Measurements from ENCODE around the gene DMRT2.

The DMRT2 gene

GRCh38 chr9:1086517-1086916 is 36.4 kb downstream of the DMRT2 start:
- FAIRE-seq (no peak), DNase-seq (ENCODE audit: insufficient read length, low spot score) (no peak)

DNA sequence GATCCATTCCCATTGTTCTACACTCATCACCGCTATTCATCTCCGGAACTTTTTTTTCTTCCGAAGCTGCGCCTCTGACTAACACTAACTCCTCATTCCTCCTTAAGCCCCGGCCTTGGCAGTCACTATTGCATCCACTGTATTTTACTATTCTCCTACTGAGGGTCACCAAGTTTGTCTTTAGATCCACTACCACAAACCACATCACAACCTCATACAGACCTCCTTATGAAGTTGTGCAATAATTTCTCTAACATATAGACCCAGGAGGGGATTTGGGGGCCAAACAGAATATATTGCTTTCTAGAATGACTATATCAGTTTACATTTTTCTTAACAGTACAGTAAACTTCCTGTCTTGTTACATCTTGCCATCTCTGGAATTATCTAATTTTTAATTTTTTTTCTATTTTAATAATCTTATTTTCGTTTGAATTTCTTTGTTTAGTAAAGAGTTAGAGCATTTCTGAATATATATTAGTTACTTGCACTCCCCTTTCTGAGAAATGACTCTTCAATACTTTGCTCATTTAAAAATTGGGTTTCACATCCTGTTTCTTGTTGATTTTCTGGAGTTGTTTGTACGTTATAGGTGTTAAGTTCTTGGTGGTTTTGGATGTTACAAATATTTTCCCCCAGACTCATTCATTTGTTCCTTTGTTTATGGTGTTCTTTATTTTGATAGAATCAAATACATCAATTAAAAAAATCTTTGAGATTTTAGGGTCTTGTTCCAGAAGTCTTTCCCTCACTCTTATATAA is 37.1 kb downstream of the DMRT2 start:
- DNase-seq (ENCODE audit: insufficient read length, low spot score) (no peak), FAIRE-seq (no peak)

DNA sequence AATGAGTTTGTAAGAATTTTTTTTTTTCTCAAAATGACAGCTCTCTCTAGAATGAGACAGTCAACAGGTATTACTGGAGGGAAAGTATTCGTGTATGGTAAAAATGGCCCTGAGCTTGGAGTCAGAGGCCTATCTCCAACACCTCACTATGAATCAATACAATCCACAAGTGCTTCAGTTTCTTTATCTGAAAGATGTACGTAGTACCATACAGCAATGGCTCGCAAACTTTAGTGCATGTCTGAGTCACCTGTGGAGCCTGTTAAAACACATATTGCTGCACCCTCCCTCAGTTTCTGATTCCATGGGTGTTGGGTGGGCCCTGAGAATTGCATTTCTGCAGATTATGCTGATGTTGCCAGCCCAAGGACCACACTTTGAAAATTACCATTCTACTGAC is 44.6 kb downstream of the DMRT2 start:
- no peak for FAIRE-seq
- DNase-seq (ENCODE audit: insufficient read length, low spot score), result no peak

GRCh38 chr9:1096155-1096964 is 46.2 kb downstream of the DMRT2 start:
- FAIRE-seq (no peak), DNase-seq (ENCODE audit: insufficient read length, low spot score) (no peak)

- DNase-seq (ENCODE audit: insufficient read length, low spot score) (no peak), FAIRE-seq (no peak)
Observed at GRCh38 chr9:1098551-1098950, 48.4 kb downstream of the DMRT2 start.

DNA sequence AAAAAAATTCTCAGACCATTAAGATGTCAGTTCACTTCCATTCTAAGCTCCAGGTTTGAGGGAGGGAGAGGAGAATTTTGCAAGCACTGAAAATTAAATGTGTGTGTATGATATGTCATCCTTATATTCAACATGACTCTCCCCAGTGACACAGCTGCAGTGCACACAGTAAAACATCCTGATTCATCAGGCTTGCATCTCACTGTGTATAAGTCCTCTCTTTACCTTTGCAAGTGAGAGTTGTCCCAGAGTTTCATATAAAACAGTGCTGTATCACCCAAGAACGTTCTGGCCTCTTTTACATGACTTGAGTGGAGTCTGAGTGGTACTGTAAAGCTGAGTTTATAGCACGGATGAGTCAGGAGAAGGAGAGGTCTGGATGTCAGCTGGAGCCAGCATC is 50.0 kb downstream of the DMRT2 start:
- FAIRE-seq (no peak), DNase-seq (ENCODE audit: insufficient read length, low spot score) (no peak)

DNA sequence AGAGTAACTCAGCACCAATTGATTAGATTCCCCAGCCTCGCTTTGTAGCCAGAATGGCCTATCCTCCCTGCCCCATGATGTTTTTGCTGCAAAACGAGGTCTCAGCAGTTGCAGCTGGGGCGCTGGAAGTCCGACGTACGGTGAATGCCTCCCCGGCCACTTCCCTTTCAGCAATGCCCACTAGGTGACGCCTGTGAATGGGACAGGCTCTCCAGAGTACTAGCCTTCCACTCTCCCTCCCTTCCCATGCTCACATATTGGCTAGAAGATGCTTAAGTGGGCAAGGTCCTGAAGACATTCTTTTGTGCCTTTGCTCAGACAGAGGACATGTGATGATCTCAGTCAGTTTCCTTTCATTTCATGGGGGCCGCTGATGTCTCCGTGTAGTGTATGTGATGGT is 50.8 kb downstream of the DMRT2 start:
- no peak for FAIRE-seq

GRCh38 chr9:1101846-1102641 is 51.9 kb downstream of the DMRT2 start:
- FAIRE-seq (no peak), DNase-seq (ENCODE audit: insufficient read length, low spot score) (no peak)

More for the DNA sequence above, 50.8 kb downstream of the DMRT2 start:
- DNase-seq (ENCODE audit: insufficient read length, low spot score), result no peak

DNA sequence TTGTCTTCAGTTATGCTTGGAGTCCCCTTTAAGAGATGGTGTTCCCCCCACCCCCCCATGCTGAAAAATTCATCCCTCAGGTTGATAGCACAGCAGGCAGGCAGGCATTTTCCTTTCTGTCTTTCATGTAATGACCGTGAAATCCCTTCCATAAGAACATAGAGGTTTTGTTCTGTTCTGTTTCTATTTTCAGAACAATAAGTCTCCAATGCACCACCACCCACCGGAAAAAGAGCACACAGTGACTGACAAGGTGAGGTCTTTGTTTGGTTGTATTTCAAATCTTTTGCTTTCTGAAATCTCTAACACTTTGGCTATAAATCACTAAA is 52.4 kb downstream of the DMRT2 start:
- no peak for FAIRE-seq
- no peak for DNase-seq (ENCODE audit: insufficient read length, low spot score)

Measured in GM19239 (cell line).